Effector CD4-positive, alpha-beta T cell (primary cell): ENCODE measurements around the gene INTU.
"Not testable (repeated sequence)": the region's sequence is repeated elsewhere in the genome, so short reads cannot be mapped to it uniquely, and the experiment has no call there.

Experiments used
- DNase-seq: peaks from one replicate; pipeline ENCODE4 v3.0.0-alpha.2; 2020

The INTU gene

GRCh38 chr4:127648061-127648460 lies 15.3 kb downstream of the INTU start:
- DNase-seq = no peak

DNA sequence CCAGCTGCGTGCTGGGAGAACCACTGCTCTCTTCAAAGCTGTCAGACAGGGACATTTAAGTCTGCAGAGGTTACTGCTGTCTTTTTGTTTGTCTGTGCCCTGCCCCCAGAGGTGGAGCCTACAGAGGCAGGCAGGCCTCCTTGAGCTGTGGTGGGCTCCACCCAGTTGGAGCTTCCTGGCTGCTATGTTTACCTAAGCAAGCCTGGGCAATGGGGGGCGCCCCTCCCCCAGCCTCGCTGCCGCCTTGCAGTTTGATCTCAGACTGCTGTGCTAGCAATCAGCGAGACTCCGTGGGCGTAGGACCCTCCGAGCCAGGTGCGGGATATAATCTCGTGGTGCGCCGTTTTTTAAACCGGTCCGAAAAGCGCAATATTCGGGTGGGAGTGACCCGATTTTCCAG lies 22.8 kb downstream of the INTU start:
- DNase-seq = not testable (repeated sequence)

GRCh38 chr4:127656047-127656680 lies 23.4 kb downstream of the INTU start:
- no peak for DNase-seq

- no peak for DNase-seq
Observed at GRCh38 chr4:127660284-127660885, 27.6 kb downstream of the INTU start.

- DNase-seq = no peak
Observed at GRCh38 chr4:127667116-127667515, 34.4 kb downstream of the INTU start.

DNA sequence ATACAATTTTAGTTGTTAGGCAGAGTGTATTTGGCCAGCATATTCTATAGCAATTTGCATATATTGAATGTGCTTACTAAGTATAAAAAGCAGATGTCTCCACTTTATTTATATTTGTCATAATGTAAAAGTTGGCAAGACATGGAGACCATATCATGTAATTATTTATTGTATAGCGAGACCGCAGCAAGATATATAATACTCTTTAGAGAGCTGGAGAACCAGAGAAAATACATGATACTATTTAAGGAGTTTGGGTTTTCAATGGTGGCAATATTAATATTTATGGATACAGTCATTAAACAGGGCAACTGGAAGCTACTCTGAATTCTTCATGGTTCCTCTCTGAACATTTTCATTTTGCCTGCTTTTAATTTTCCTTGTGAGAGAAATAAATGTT lies 35.0 kb downstream of the INTU start:
- DNase-seq = no peak

- no peak for DNase-seq
Observed at GRCh38 chr4:127668770-127669169, 36.0 kb downstream of the INTU start.

DNA sequence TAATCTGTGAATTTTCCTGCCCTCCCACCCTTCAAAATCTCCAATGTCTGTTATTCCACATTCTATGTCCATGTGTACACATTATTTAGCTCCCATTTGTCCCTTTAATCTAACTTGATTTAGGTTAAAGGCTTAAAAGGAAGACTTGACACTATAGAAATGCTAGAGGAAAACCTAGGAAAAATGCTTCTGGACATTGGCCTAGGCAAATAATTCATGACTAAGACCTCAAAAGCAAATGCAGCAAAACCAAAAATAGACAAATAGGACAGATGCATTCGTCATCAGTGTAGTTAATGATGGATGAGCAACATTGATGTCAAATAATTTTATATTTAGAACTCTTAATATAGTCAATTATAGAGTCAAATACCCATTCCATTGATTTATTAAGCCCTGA lies 36.9 kb downstream of the INTU start:
- no peak for DNase-seq

- no peak for DNase-seq
Observed at GRCh38 chr4:127672111-127672510, 39.4 kb downstream of the INTU start.

DNA sequence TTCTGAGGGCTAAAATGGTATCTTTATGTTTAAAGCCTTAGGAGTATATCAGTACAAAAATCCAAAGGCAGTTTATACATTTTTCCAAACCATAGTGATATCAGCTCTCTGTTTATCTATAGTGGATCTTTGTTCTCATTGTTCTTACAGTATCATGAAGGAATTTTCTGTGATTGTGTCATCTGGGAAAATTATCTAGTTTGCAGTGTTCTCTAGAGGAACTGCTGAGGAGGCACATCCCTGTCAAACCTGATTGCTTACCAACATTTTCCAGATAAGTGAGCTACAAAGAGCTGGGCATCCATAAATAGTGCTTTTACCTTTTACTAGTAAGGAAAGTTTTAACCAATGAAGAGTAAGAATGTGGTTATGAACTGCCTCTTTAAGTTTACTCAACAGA lies 52.5 kb downstream of the INTU start:
- DNase-seq = no peak

- no peak for DNase-seq
Observed at GRCh38 chr4:127686658-127687057, 53.9 kb downstream of the INTU start.

DNA sequence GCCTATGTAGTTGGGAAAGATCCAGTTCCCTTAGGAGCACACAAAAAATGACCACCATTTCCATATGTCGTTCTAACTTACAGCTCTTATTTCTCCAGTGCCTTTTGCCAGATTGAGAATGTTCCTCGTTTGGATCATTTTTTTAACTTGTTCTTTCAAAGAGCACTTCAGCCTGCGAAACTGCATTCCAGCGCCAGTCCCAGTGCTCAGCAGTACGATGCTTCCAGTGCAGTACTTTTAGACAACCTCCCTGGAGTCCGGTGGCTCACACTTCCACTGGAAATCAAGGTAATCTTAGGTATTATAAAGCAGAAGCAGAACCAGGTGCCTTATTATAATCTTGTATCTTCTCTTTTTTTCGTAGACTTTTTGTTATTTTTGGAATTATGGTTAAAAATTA lies 54.8 kb downstream of the INTU start:
- no peak for DNase-seq

- DNase-seq = no peak
Observed at GRCh38 chr4:127698789-127699200, 66.0 kb downstream of the INTU start.

DNA sequence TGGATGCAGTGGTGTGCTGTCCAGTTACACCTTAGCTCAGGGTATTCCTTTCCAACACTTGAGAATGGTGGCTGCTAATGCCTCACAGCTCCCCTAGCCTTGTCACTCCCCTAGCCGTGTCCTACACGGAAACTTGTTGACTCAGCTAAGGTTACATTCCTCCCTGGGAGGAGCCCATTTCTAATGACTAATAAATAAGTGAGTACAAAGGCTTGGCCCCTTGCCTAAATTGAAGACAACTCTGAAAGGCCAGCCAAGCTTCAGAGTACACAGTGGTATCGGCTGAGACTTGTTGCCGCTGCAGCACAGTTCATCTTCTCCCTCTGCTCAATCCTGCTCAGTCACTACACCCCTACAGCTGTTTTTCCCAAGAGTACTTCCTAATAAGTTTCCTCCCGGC lies 76.2 kb downstream of the INTU start:
- no peak for DNase-seq

DNA sequence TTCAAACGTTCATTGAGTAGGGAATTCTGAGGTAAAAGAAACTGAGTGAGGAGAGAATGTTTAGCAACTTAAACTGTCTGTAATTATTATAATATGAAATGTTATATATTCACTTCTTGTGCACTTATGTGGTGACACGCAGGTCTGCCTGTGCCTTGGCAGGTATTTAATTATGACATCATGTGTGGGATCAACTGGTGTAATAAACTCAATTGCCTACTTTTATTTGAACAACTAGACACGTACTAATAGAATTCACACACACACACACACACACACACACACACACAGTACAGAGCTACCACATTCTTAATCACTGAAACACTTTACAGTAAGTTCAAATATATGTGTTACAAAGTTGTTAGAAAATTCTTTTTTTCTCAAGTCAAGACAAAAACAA lies 76.7 kb downstream of the INTU start:
- DNase-seq = no peak

GRCh38 chr4:127730142-127730913 lies 97.6 kb downstream of the INTU start, which contains the start of gene SLC25A31:
Gene SLC25A31 (plus strand): TSS chr4:127730400. CDS start chr4:127730546, 146 bp downstream.
- DNase-seq = no peak

DNA sequence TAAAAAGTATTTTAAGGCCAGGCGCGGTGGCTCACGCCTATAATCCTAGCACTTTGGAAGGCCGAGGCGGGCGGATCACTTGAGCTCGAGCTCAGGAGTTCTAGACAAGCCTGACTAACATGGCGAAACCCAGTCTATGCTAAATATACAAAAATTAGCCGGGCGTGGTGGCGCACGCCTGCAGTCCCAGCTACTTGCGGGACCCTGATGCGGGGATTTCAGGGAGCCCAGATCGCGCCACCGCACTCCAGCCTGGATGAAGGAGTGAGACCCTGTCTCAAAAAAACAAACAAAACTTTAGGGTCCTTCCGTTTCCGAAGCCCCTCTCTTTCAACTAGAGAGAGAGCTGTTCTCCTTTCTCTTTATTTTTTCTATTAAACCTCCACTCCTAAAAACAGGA lies 98.6 kb downstream of the INTU start:
- DNase-seq = no peak

- DNase-seq = no peak
Observed at GRCh38 chr4:127732623-127733328, 100.0 kb downstream of the INTU start.

GRCh38 chr4:127734976-127735375 lies 102.2 kb downstream of the INTU start:
- no peak for DNase-seq

GRCh38 chr4:127737295-127737694 lies 104.5 kb downstream of the INTU start:
- DNase-seq = no peak

DNA sequence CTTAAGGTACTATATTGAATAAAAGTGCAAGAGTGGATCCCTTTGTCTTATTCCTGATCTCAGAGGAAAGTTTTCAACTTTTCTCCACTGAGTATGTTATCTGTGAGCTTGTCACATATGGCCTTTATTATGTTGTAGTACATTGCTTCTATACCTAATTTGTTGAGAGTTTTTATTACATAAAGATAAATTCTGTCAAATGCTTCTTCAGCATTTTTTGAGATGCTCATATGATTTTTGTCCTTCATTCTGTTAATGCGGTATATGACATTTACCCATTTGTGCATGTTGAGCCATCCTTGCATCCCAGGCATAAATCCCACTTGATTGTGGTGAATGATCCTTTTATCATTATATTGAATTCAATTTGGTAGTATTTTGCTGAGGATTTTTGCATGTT lies 108.5 kb downstream of the INTU start:
- no peak for DNase-seq

DNA sequence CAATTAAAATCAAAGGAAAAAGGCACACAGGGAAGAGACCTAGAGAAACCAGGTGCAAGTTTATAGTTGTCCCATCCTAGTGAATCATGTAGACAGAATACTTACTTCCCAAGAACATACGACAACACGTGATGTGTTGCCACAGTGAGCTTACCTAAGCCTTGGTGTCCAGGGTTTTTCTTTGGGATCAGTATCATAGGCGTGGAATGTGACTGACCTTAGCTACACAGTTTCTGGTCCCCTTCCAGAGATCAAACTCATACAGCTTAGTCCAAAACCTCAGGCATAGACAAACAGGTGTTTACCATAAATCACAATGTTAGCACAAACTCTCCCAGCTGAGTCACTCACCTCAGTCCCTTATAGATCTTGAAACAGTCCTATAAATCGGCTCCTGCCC lies 115.1 kb downstream of the INTU start:
- DNase-seq = no peak

GRCh38 chr4:127748957-127749356 lies 116.2 kb downstream of the INTU start:
- no peak for DNase-seq

DNA sequence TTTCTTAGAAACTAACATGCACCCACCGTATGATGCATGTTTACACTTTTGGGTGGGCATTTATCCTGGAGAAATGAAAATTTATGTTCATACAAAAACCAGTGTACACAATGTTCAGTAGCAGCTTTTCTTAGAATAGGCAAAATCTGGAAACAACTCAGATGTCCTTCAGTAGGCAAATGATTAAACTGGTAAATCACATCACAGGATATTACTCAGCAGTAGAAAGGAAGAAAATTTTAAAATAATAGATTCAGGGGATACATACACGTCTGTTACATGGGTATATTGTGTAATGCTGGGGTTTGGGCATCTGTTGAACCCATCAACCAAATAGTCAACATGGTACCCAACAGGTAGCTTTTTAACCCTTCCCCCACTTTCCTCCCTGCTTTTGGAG lies 124.1 kb downstream of the INTU start:
- no peak for DNase-seq
